NT2/D1 (cell line): ENCODE results near the gene KRTAP9-6.

ENCODE experiments used
- DNase-seq: peaks from one replicate; pipeline ENCODE4 v3.0.0-alpha.2; 2011; ENCODE audit warnings: low read depth, low spot score
- H3K27me3 ChIP-seq: 2 replicates; pipeline ENCODE4 v1.6.0; 2011; ENCODE audit warnings: mild to moderate bottlenecking; ENCODE audit not compliant: insufficient read length, insufficient read depth
- H3K36me3 ChIP-seq: 2 replicates; pipeline ENCODE4 v1.6.1; 2011; ENCODE audit warnings: mild to moderate bottlenecking, low read length, mixed read lengths; ENCODE audit not compliant: insufficient read depth, insufficient read length
- H3K4me1 ChIP-seq: 2 replicates; pipeline ENCODE4 v1.5.1; 2011; ENCODE audit not compliant: insufficient read depth, insufficient read length
- H3K4me3 ChIP-seq: 2 replicates; pipeline ENCODE4 v1.5.1; 2011; ENCODE audit warnings: low read depth; ENCODE audit not compliant: insufficient read length
- H3K9ac ChIP-seq: 2 replicates; pipeline ENCODE4 v1.6.0; 2011; ENCODE audit warnings: low read depth; ENCODE audit not compliant: insufficient read length
- H3K9me3 ChIP-seq: 2 replicates; pipeline ENCODE4 v1.5.1; 2011; ENCODE audit warnings: mild to moderate bottlenecking, low read length; ENCODE audit not compliant: insufficient read depth
- SUZ12 ChIP-seq: IDR thresholded peaks from 2 replicates; pipeline ENCODE4 v1.6.1; 2011; ENCODE audit not compliant: insufficient read length, insufficient read depth; ENCODE audit errors: extremely low read depth
- YY1 ChIP-seq: IDR thresholded peaks from 2 replicates; pipeline ENCODE4 v1.6.1; 2011; ENCODE audit not compliant: insufficient read length, insufficient read depth
- ZNF274 ChIP-seq: IDR thresholded peaks from 2 replicates; pipeline ENCODE4 v1.6.1; 2011; ENCODE audit warnings: mild to moderate bottlenecking, low read depth, low read length

Gene KRTAP9-6

GRCh38 chr17:41301916-41302901 lies 37.0 kb downstream of the KRTAP9-6 start, which contains the start of gene KRTAP29-1:
Gene KRTAP29-1 (minus strand): TSS chr17:41302851. CDS start chr17:41302851, 0 bp downstream.
- H3K27me3 ChIP-seq = no peaks in the 10 kb centered on the region
- H3K9ac ChIP-seq = no peak within 1 kb of the TSS
- H3K4me1 ChIP-seq = no peaks in the 10 kb centered on the region
- H3K36me3 ChIP-seq = no peaks in the 10 kb centered on the region
- no peaks in the 10 kb centered on the region for H3K9me3 ChIP-seq
- no peak within 1 kb of the TSS for H3K4me3 ChIP-seq
- no peak for DNase-seq
- no peak for TF ChIP-seq YY1
- no peak for TF ChIP-seq SUZ12
- TF ChIP-seq ZNF274 = no peak

GRCh38 chr17:41302981-41303380 lies 37.8 kb downstream of the KRTAP9-6 start:
- no peak for TF ChIP-seq ZNF274
- TF ChIP-seq YY1 = no peak
- no peak for TF ChIP-seq SUZ12
- H3K9me3 ChIP-seq = no peaks in the 10 kb centered on the region
- H3K4me3 ChIP-seq = no peak overlapping the region
- H3K9ac ChIP-seq = no peak overlapping the region
- no peaks in the 10 kb centered on the region for H3K4me1 ChIP-seq
- DNase-seq = no peak
- no peaks in the 10 kb centered on the region for H3K36me3 ChIP-seq
- no peaks in the 10 kb centered on the region for H3K27me3 ChIP-seq

- Histone ChIP-seq H3K4me3 (no peak overlapping the region), H3K9ac (no peak overlapping the region), H3K27me3 (no peaks in the 10 kb centered on the region), H3K4me1 (no peaks in the 10 kb centered on the region), H3K36me3 (no peaks in the 10 kb centered on the region), H3K9me3 (no peaks in the 10 kb centered on the region)
- TF ChIP-seq YY1 = no peak
- no peak for DNase-seq
These were observed 38.9 kb downstream of the KRTAP9-6 start for GRCh38 chr17:41304091-41304490.

GRCh38 chr17:41307647-41308046 lies 42.5 kb downstream of the KRTAP9-6 start:
- Histone ChIP-seq H3K9me3 (no peaks in the 10 kb centered on the region), H3K27me3 (no peaks in the 10 kb centered on the region), H3K36me3 (no peaks in the 10 kb centered on the region), H3K9ac (no peak overlapping the region), H3K4me3 (no peak overlapping the region), H3K4me1 (no peaks in the 10 kb centered on the region)
- TF ChIP-seq SUZ12 (no peak), YY1 (no peak), ZNF274 (no peak)
- DNase-seq = no peak

- no peak for DNase-seq
- no peak overlapping the region for H3K9ac ChIP-seq
- H3K4me3 ChIP-seq = no peak overlapping the region
These were observed 43.2 kb downstream of the KRTAP9-6 start for GRCh38 chr17:41308251-41308917.

GRCh38 chr17:41308918-41309359 lies 43.8 kb downstream of the KRTAP9-6 start, which contains the start of gene KRTAP16-1:
Gene KRTAP16-1 (minus strand): TSS chr17:41309309. CDS start chr17:41309253, 56 bp downstream.
- Histone ChIP-seq H3K4me1 (no peaks in the 10 kb centered on the region), H3K4me3 (no peak within 1 kb of the TSS), H3K27me3 (no peaks in the 10 kb centered on the region), H3K9me3 (no peaks in the 10 kb centered on the region), H3K36me3 (no peaks in the 10 kb centered on the region), H3K9ac (no peak within 1 kb of the TSS)
- TF ChIP-seq SUZ12 (no peak), ZNF274 (no peak), YY1 (no peak)
- DNase-seq = no peak

More at GRCh38 chr17:41308251-41308917, 43.2 kb downstream of the KRTAP9-6 start:
- Histone ChIP-seq H3K27me3 (no peaks in the 10 kb centered on the region), H3K36me3 (no peaks in the 10 kb centered on the region), H3K9me3 (no peaks in the 10 kb centered on the region), H3K4me1 (no peaks in the 10 kb centered on the region)
- TF ChIP-seq SUZ12 = no peak
- no peak for TF ChIP-seq YY1
- no peak for TF ChIP-seq ZNF274

- DNase-seq = no peak
- Histone ChIP-seq H3K36me3 (no peaks in the 10 kb centered on the region), H3K4me1 (no peaks in the 10 kb centered on the region), H3K9ac (no peak overlapping the region), H3K9me3 (no peaks in the 10 kb centered on the region), H3K4me3 (no peak overlapping the region), H3K27me3 (no peaks in the 10 kb centered on the region)
- TF ChIP-seq ZNF274 = no peak
- TF ChIP-seq SUZ12 = no peak
- no peak for TF ChIP-seq YY1
These were observed 45.9 kb downstream of the KRTAP9-6 start for GRCh38 chr17:41311111-41311510.
